Measurements from ENCODE around the gene JAK1.
"Not testable (repeated sequence)": the region's sequence is repeated elsewhere in the genome, so short reads cannot be mapped to it uniquely, and the experiment has no call there.

JAK1 gene

GRCh38 chr1:64829411-64830029 lies 136.8 kb downstream of the JAK1 start:
- DNase-seq: no peak

- DNase-seq: no peak
Measured at GRCh38 chr1:64828829-64829228, 137.5 kb downstream of the JAK1 start.

- DNase-seq: no peak
Measured at GRCh38 chr1:64826991-64827390, 139.4 kb downstream of the JAK1 start.

GRCh38 chr1:64823691-64824476 lies 142.5 kb downstream of the JAK1 start:
- DNase-seq: peak; percentile 62

- DNase-seq: no peak
Measured at GRCh38 chr1:64822621-64823020, 143.7 kb downstream of the JAK1 start.

GRCh38 chr1:64820572-64820971 lies 145.8 kb downstream of the JAK1 start:
- DNase-seq: not testable (repeated sequence)

- DNase-seq: not testable (repeated sequence)
Measured at GRCh38 chr1:64817364-64817763, 149.0 kb downstream of the JAK1 start.

GRCh38 chr1:64814427-64814826 lies 151.9 kb downstream of the JAK1 start:
- no peak for DNase-seq

- DNase-seq: peak; percentile 66
Measured at GRCh38 chr1:64811131-64811530, 155.2 kb downstream of the JAK1 start.

GRCh38 chr1:64810001-64810400 lies 156.3 kb downstream of the JAK1 start:
- DNase-seq: no peak

GRCh38 chr1:64809309-64809708 lies 157.0 kb downstream of the JAK1 start:
- DNase-seq: no peak

GRCh38 chr1:64801851-64802523 lies 164.4 kb downstream of the JAK1 start:
- DNase-seq: no peak

GRCh38 chr1:64798872-64799271 lies 167.5 kb downstream of the JAK1 start:
- no peak for DNase-seq

GRCh38 chr1:64790832-64791487 lies 175.4 kb downstream of the JAK1 start:
- no peak for DNase-seq
